Thoracic aorta (tissue), 2 donors: ENCODE measurements around the gene CPTP. TPM values are rescaled to one million over a fixed set of nuclear protein-coding genes. Genes with fewer than 3 reads are reported as not detected.

Source experiments
- ATAC-seq: fragments of 150-250 bp; one replicate; pipeline ENCODE4 v1.8.0; 2017; ENCODE audit warnings: low read depth; ENCODE audit not compliant: insufficient number of reproducible peaks, low FRiP score
- DNase-seq: peaks from one replicate; pipeline ENCODE4 v3.0.0-alpha.2; 2020; ENCODE audit warnings: low spot score
- H3K27ac ChIP-seq, 2 donors: fragments of 200-600 bp; sonication (generic); 1 replicate in 1 of 2; 2 replicates in 1 of 2; pipeline ENCODE4 v1.5.1; 2016; ENCODE audit warnings: mild to moderate bottlenecking in 2 of 2, moderate library complexity in 2 of 2
- H3K27me3 ChIP-seq: fragments of 200-600 bp; sonication (generic); replicated peaks from 2 replicates; pipeline ENCODE4 v1.6.0; 2016; ENCODE audit warnings: mild to moderate bottlenecking; ENCODE audit not compliant: insufficient read depth
- H3K36me3 ChIP-seq: fragments of 200-600 bp; sonication (generic); one replicate; pipeline ENCODE4 v1.5.1; 2016
- H3K4me1 ChIP-seq, 2 donors: fragments of 200-600 bp; sonication (generic); 1 replicate in 1 of 2; 2 replicates in 1 of 2; pipeline versions ENCODE4 v1.5.1 to v1.6.0; 2016; ENCODE audit warnings: low read depth in 2 of 2, mild to moderate bottlenecking in 1 of 2; ENCODE audit not compliant: control insufficient read depth in 1 of 2
- H3K4me3 ChIP-seq: fragments of 200-600 bp; sonication (generic); 2 replicates; pipeline ENCODE4 v1.5.1; 2016; ENCODE audit warnings: mild to moderate bottlenecking
- H3K9me3 ChIP-seq: fragments of 200-600 bp; sonication (generic); 2 replicates; pipeline ENCODE4 v1.5.1; 2016
- CTCF ChIP-seq: fragments of 200-600 bp; sonication (generic); IDR thresholded peaks from one replicate; pipeline ENCODE4 v1.5.1; 2019; ENCODE audit warnings: antibody characterized with exemption
- total RNA-seq, 2 donors: library from RNA; depleted of rRNA; stranded (reverse); fragments of >200 nt; gene quantifications; one replicate each; pipeline versions ENCODE4 v1.1.0 to v1.2.3, GENCODE V29; 2016

CPTP gene
- total RNA-seq, 2 donors from 2014 or later: 16.4 to 26.3 TPM

GRCh38 chr1:1293263-1294249 is 31.0 kb upstream of the CPTP start:
- Histone ChIP-seq H3K4me3 (no peak overlapping the region), H3K27ac (no peak overlapping the region), H3K27me3 (no peaks in the 10 kb centered on the region), H3K36me3 (no peaks in the 10 kb centered on the region), H3K9me3 (no peaks in the 10 kb centered on the region), H3K4me1 (peaks cover 0 to 15% of the 10 kb centered on the region in 2 donors)
- no peak for DNase-seq
- TF ChIP-seq CTCF: no peak
- ATAC-seq: no peak

GRCh38 chr1:1294250-1294890 is 30.2 kb upstream of the CPTP start:
- Histone ChIP-seq H3K27me3 (no peaks in the 10 kb centered on the region), H3K4me3 (no peak overlapping the region), H3K36me3 (no peaks in the 10 kb centered on the region), H3K9me3 (no peaks in the 10 kb centered on the region), H3K4me1 (peaks cover 0 to 15% of the 10 kb centered on the region in 2 donors), H3K27ac (no peak overlapping the region)
- no peak for DNase-seq
- no peak for TF ChIP-seq CTCF
- no peak for ATAC-seq

DNA sequence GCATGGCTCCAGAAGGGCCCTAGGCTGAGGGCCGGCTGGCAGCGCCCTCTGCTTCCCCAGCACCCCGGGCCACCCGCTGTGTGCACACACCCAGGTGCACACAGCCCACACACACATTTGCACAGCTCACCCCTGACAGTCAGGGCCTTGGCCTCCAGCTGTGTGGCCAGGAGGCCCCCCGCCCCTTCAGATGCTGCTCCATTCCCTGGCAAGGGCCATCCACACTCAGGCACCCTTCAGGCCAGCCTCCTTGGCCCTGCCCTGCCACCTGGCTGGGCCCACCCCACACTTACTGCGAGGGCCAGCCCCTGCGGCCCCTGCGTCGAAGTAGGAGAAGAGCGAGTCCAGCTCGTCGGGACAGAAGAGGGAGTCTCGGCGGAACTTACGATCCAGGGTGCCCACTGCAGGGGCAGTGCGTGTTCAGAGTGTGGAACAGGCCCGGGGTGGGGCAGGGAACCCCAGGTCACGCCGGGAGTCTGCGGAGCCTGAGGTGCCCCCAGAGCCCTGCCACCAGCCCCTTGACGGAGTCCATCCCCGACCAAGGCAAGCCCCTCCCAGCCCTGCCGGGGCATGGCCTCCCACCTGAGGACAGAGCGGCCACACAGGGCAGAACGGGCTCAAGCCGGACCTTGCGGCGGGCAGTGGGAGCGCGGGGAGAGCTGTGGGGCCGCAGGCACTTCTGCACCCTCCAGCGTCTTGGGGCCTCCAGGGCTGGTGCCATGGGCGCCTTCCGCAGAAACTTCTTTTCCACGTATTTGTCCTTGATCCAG is 29.3 kb upstream of the CPTP start:
- H3K27me3 ChIP-seq: no peaks in the 10 kb centered on the region
- H3K4me3 ChIP-seq: no peak overlapping the region
- no peaks in the 10 kb centered on the region for H3K9me3 ChIP-seq
- ATAC-seq (no peak), DNase-seq (no peak)
- TF ChIP-seq CTCF: no peak
- no peaks in the 10 kb centered on the region for H3K36me3 ChIP-seq
- no peak overlapping the region for H3K27ac ChIP-seq
- peaks cover 0 to 14% of the 10 kb centered on the region in 2 donors for H3K4me1 ChIP-seq

DNA sequence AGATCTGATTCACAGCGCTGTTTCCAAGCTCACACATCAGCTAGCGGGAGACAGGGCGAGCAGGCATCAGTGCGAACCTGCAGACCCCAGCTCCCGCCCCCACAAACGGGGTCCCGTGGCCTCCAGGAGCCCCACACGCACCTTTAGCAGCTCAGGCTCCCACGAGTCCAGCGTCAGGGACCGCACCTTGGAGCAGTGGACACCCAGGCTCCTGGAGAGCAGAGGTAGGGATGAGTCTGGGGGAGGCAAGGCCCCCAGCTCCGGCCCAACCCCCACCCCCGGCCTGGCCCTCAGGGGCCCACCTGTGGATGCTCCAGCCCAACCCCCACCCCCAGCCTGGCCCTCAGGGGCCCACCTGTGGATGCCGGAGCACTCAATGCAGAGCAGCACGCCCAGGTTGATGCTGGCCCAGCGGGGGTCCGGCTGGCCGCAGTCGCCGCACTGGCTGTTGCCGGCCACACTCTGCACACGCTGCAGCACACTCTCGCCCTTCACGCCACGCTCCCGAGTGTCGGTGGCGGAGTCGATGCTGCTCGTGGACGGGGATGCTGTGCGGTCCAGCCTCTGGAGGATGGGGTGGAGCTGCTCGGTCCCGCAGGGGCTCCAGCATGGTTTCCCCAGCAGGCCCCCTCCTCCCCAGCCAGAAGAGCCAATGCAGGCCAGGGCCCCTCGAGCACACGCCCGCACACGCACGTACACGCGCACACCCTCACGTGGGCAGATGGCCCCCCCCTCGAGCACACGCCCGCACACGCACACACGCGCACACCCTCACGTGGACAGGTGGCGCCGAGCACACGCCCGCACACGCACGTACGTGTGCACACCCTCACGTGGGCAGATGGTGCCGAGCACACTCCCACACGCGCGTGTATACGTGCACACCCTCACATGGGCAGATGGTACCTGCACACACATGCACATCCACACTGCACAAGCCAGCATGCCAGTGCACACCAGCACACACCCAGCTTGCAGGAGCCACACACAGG is 28.2 kb upstream of the CPTP start:
- H3K9me3 ChIP-seq: no peaks in the 10 kb centered on the region
- H3K27ac ChIP-seq: no peak overlapping the region
- no peak for DNase-seq
- no peaks in the 10 kb centered on the region for H3K36me3 ChIP-seq
- H3K27me3 ChIP-seq: no peaks in the 10 kb centered on the region
- H3K4me1 ChIP-seq: peaks cover 0 to 4% of the 10 kb centered on the region in 2 donors
- TF ChIP-seq CTCF: no peak
- ATAC-seq: no peak
- no peak overlapping the region for H3K4me3 ChIP-seq
